Placental epithelial cell (primary cell): ENCODE measurements around the gene DTX3. TPM values are rescaled to one million over a fixed set of nuclear protein-coding genes. Genes with fewer than 3 reads are reported as not detected.

Experiments used
- total RNA-seq: library from RNA; depleted of rRNA; stranded (reverse); fragments of >200 nt; gene quantifications from 2 replicates; pipeline ENCODE4 v1.2.3, GENCODE V29; 2012

DTX3 gene, protein sequence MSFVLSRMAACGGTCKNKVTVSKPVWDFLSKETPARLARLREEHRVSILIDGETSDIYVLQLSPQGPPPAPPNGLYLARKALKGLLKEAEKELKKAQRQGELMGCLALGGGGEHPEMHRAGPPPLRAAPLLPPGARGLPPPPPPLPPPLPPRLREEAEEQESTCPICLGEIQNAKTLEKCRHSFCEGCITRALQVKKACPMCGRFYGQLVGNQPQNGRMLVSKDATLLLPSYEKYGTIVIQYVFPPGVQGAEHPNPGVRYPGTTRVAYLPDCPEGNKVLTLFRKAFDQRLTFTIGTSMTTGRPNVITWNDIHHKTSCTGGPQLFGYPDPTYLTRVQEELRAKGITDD
- total RNA-seq = 16.1 and 20.0 TPM in 2 replicates

GRCh38 chr12:57604454-57604991 is at the start of gene DTX3:
TSS of gene DTX3 (plus strand) at chr12:57604824. CDS start at chr12:57606518, 1,694 bp downstream.

DNA sequence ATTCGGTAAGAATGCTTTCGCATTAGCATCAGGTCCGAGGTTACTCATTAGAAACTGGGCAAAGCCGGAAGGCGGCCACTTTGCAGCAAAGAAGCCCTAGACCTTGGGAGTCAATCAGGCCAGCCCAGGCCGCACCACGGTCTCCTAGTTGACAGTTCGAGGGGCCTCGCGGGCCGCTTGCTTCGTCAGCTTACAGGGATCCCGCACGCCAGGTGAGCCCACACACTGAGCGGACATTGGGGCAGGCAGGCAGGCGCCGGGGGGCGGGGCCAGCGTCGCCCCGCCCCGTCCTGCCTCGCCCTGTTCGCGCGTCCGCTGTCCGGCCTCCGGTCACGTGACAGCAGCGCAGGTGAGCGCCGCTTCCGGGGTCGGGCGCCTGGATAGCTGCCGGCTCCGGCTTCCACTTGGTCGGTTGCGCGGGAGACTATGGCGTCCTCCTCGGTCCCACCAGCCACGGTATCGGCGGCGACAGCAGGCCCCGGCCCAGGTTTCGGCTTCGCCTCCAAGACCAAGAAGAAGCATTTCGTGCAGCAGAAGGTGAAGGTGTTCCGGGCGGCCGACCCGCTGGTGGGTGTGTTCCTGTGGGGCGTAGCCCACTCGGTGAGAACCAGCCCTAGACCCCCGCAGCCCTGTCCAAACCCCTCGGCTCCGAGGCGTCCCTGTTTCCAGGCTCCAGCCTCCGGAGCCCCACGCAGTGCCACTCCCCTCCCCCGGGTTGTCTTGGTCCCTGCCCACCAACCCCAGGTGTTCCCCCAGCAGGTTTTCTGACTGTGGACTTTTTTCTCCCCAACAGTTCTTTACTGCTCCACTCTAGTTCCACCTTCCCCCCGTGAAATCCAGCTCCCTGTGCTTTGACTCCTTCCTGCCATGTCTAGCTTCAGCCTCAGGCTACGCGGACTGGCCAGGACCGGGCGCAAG is 13.5 kb upstream of the DTX3 start, which contains the start of gene PIP4K2C:
TSS of gene PIP4K2C (plus strand) at position 329 of the 918 bp plus-strand sequence. CDS start at position 427, 98 bp downstream.

GRCh38 chr12:57611108-57611826 is 6.6 kb downstream of the DTX3 start, which contains the start of gene ARHGEF25:
TSS of gene ARHGEF25 (plus strand) at chr12:57611435. CDS start at chr12:57611895, 460 bp downstream.

DNA sequence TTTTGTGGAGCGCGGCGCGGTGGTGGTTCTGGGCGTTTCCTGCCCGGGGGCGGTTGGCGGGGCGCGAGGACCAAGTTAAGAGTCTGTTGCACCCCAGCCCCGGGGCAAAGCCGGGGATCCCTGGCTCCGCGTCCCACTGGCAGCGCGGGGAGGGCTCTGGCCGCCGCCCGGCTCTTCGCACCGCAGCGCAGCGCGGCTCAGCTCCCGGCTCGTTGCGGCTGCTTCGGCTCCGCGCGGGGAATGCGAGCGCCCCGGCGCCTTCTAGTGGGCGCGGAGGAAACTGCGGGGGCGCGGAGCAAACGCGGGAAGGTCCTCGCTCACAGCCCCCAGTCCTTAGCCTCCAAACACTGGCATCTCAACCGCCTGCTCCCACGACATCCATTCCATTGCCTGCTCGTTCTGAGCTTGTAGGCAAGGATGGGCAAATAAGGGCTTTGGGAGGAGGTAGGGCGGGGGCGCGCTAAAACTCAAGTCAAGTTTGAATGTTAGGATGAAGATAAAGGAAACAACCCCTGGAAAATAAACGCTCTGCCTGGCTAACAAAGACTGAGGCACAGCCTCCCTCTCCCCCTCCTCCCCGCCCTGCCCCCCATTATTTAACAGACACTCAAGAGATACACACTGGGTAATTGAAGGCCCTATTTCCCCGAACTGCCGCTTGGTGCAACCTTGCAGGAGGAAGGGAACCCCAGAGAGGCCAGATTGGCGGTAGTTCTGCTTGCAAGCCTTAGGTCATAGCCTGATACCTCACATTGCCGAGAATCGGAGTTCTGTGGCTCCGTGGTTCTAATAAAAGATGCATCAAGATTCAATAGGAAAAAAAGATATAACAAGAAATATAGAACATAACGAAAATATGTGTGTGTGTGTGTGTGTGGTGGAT is 28.6 kb downstream of the DTX3 start, which contains the start of gene B4GALNT1:
TSS of gene B4GALNT1 (minus strand) at position 244 of the 883 bp plus-strand sequence. CDS start 1,069 bp downstream, outside the sequence.

Other genes starting within 250 kb of the DTX3 start
- gene R3HDM2, start 173.8 kb upstream of the DTX3 start, total RNA-seq = 16.3 and 20.4 TPM in 2 replicates
- gene INHBC, start 170.0 kb upstream of the DTX3 start, total RNA-seq = not detected in 2 replicates
- gene INHBE, start 149.5 kb upstream of the DTX3 start, total RNA-seq = not detected in 2 replicates
- gene GLI1, start 145.0 kb upstream of the DTX3 start, total RNA-seq = 0.39 and 0.76 TPM in 2 replicates
- under 0.01 TPM in 1 of 2 replicates, not detected in the other for gene ARHGAP9, start 125.0 kb upstream of the DTX3 start, total RNA-seq
- gene MARS1, start 116.8 kb upstream of the DTX3 start, total RNA-seq = 64.0 and 144 TPM in 2 replicates
- gene DDIT3, start 84.3 kb upstream of the DTX3 start, total RNA-seq = 9.5 and 20.0 TPM in 2 replicates
- 9.1 and 9.4 TPM in 2 replicates for gene MBD6, start 82.0 kb upstream of the DTX3 start, total RNA-seq
- 127 and 153 TPM in 2 replicates for gene DCTN2, start 57.6 kb upstream of the DTX3 start, total RNA-seq
- gene KIF5A, start 54.8 kb upstream of the DTX3 start, total RNA-seq = under 0.01 and 0.11 TPM in 2 replicates
- gene PIP4K2C, start 13.6 kb upstream of the DTX3 start, total RNA-seq = 24.7 and 93.9 TPM in 2 replicates
- 6.0 and 22.4 TPM in 2 replicates for gene ARHGEF25, start 6.6 kb downstream of the DTX3 start, total RNA-seq
- gene B4GALNT1, start 28.4 kb downstream of the DTX3 start, total RNA-seq = 0.22 and 0.39 TPM in 2 replicates
- 214 and 236 TPM in 2 replicates for gene OS9, start 89.3 kb downstream of the DTX3 start, total RNA-seq
- 0.33 and 0.39 TPM in 2 replicates for gene AGAP2, start 133.9 kb downstream of the DTX3 start, total RNA-seq
- 51.8 and 80.0 TPM in 2 replicates for gene TSPAN31, start 140.2 kb downstream of the DTX3 start, total RNA-seq
- gene CDK4, start 147.5 kb downstream of the DTX3 start, total RNA-seq = 150 and 200 TPM in 2 replicates
- 1.8 and 2.0 TPM in 2 replicates for gene MARCHF9, start 150.3 kb downstream of the DTX3 start, total RNA-seq
- 2.9 and 3.9 TPM in 2 replicates for gene CYP27B1, start 162.3 kb downstream of the DTX3 start, total RNA-seq
- gene METTL1, start 167.3 kb downstream of the DTX3 start, total RNA-seq = 4.7 and 6.6 TPM in 2 replicates
- 6.3 and 6.6 TPM in 2 replicates for gene EEF1AKMT3, start 167.8 kb downstream of the DTX3 start, total RNA-seq
- 10.6 and 12.3 TPM in 2 replicates for gene TSFM, start 178.0 kb downstream of the DTX3 start, total RNA-seq
- 1.1 and 2.7 TPM in 2 replicates for gene AVIL, start 213.9 kb downstream of the DTX3 start, total RNA-seq
- gene CTDSP2, start 241.9 kb downstream of the DTX3 start, total RNA-seq = 51.9 and 76.6 TPM in 2 replicates